ENCODE results near the gene MICAL3.

Gene MICAL3

GRCh38 chr22:17829695-17830042, 194.7 kb downstream of the MICAL3 start:
- DNase-seq = no peak

- no peak for DNase-seq
These were observed 195.8 kb downstream of the MICAL3 start for GRCh38 chr22:17828502-17829080.

- DNase-seq = no peak
These were observed 196.9 kb downstream of the MICAL3 start for GRCh38 chr22:17827466-17827865.

GRCh38 chr22:17825876-17826550, 198.3 kb downstream of the MICAL3 start:
- no peak for DNase-seq

- no peak for DNase-seq
These were observed 199.9 kb downstream of the MICAL3 start for GRCh38 chr22:17824457-17824856.

- DNase-seq = no peak
These were observed 200.4 kb downstream of the MICAL3 start for GRCh38 chr22:17823964-17824363.

GRCh38 chr22:17823226-17823625, 201.1 kb downstream of the MICAL3 start:
- no peak for DNase-seq

- DNase-seq = no peak
These were observed 202.3 kb downstream of the MICAL3 start for GRCh38 chr22:17822087-17822486.

- no peak for DNase-seq
These were observed 203.4 kb downstream of the MICAL3 start for GRCh38 chr22:17820879-17821439.

- DNase-seq = no peak
These were observed 205.7 kb downstream of the MICAL3 start for GRCh38 chr22:17818649-17819048.

- no peak for DNase-seq
These were observed 206.2 kb downstream of the MICAL3 start for GRCh38 chr22:17818180-17818579.

GRCh38 chr22:17817511-17818065, 206.8 kb downstream of the MICAL3 start:
- no peak for DNase-seq

- no peak for DNase-seq
These were observed 207.3 kb downstream of the MICAL3 start for GRCh38 chr22:17817079-17817478.

- no peak for DNase-seq
These were observed 207.7 kb downstream of the MICAL3 start for GRCh38 chr22:17816649-17817048.

- no peak for DNase-seq
These were observed 208.6 kb downstream of the MICAL3 start for GRCh38 chr22:17815703-17816254.

- no peak for DNase-seq
These were observed 209.5 kb downstream of the MICAL3 start for GRCh38 chr22:17814830-17815229.

GRCh38 chr22:17814084-17814483, 210.3 kb downstream of the MICAL3 start:
- no peak for DNase-seq

- no peak for DNase-seq
These were observed 213.2 kb downstream of the MICAL3 start for GRCh38 chr22:17811119-17811518.

GRCh38 chr22:17810570-17811116, 213.7 kb downstream of the MICAL3 start:
- no peak for DNase-seq

- no peak for DNase-seq
These were observed 215.5 kb downstream of the MICAL3 start for GRCh38 chr22:17808693-17809403.

- no peak for DNase-seq
These were observed 216.6 kb downstream of the MICAL3 start for GRCh38 chr22:17807578-17808410.

- DNase-seq = no peak
These were observed 217.3 kb downstream of the MICAL3 start for GRCh38 chr22:17807086-17807485.
